Measurements from ENCODE around the gene GANAB.
"Not testable (repeated sequence)": the region's sequence is repeated elsewhere in the genome, so short reads cannot be mapped to it uniquely, and the experiment has no call there.

Gene GANAB

GRCh38 chr11:62627713-62628112 lies 18.7 kb downstream of the GANAB start:
- no peak for TF ChIP-seq CTCF (conservative IDR thresholded peaks at IDR 0.05)
- H3K27ac ChIP-seq, result no peak overlapping the region

GRCh38 chr11:62622476-62623089 lies 23.8 kb downstream of the GANAB start:
- peak overlapping the region; percentile 92 for H3K27ac ChIP-seq
- TF ChIP-seq CTCF (conservative IDR thresholded peaks at IDR 0.05), result no peak

- peak within 1 kb of the TSS; percentile 92 for H3K27ac ChIP-seq
These were observed 24.6 kb downstream of the GANAB start, which contains the start of gene B3GAT3 for GRCh38 chr11:62621567-62622470. Gene B3GAT3, minus strand, starts transcription at chr11:62621986. Its CDS starts 39 bp downstream, at chr11:62621947.

GRCh38 chr11:62621027-62621566 lies 25.3 kb downstream of the GANAB start:
- peak overlapping the region; percentile 92 for H3K27ac ChIP-seq
- TF ChIP-seq CTCF (conservative IDR thresholded peaks at IDR 0.05), result no peak

More at GRCh38 chr11:62621567-62622470, 24.6 kb downstream of the GANAB start, which contains the start of gene B3GAT3:
- no peak for TF ChIP-seq CTCF (conservative IDR thresholded peaks at IDR 0.05)

- not testable (repeated sequence) for H3K27ac ChIP-seq
These were observed 29.5 kb downstream of the GANAB start for GRCh38 chr11:62616957-62617356.

GRCh38 chr11:62615521-62615920 lies 30.9 kb downstream of the GANAB start:
- no peak overlapping the region for H3K27ac ChIP-seq
- TF ChIP-seq CTCF (conservative IDR thresholded peaks at IDR 0.05), result no peak

- peak overlapping the region; percentile 87 for H3K27ac ChIP-seq
- TF ChIP-seq CTCF (conservative IDR thresholded peaks at IDR 0.05), result no peak
These were observed 32.1 kb downstream of the GANAB start for GRCh38 chr11:62614275-62614674.

Measured in VCaP (cell line).